ENCODE results near the gene NMNAT2. TPM values are rescaled to one million over a fixed set of nuclear protein-coding genes. Genes with fewer than 3 reads are reported as not detected.

Gene NMNAT2
- total RNA-seq, 5 donors from 2014 or later (not counting 1 experiment from before 2014, with no cell fraction given), result 0.16 TPM; not detected in 4

- no peaks in the 10 kb centered on the region for H3K4me1 ChIP-seq (ENCODE audit: control insufficient read depth in 1 of 2, extremely low read depth in 1 of 2, insufficient read depth in 2 of 2, low read length in 2 of 2)
- Mint-ChIP-seq H3K27me3 (peaks cover 4 to 8% of the 10 kb centered on the region in 2 donors), H3K4me1 (no peaks in the 10 kb centered on the region), H3K36me3 (no peaks in the 10 kb centered on the region), H3K4me3 (no peak overlapping the region), H3K9me3 (no peaks in the 10 kb centered on the region), H3K27ac (no peak overlapping the region)
- WGBS (ENCODE audit: insufficient coverage), result 100% methylated on average over 1 of the region's 2 CpGs
- POLR2A ChIA-PET, result no interaction called here
- no peak overlapping the region for H3K4me3 ChIP-seq (ENCODE audit: control insufficient read depth in 1 of 2, extremely low read depth in 1 of 2, low read length in 1 of 2)
- no peaks in the 10 kb centered on the region for H3K9me3 ChIP-seq
- no peaks in the 10 kb centered on the region for H3K36me3 ChIP-seq (ENCODE audit: control insufficient read depth in 2 of 2, extremely low read depth in 1 of 2, insufficient read depth in 1 of 2, low read length in 1 of 2)
- H3K27ac ChIP-seq (ENCODE audit: low read length), result no peak overlapping the region
- CTCF ChIA-PET, result no interaction called here
- DNase-seq (no peak), ATAC-seq (replicated peaks in 1 of 4) (no peak)
- no peaks in the 10 kb centered on the region for H3K27me3 ChIP-seq (replicated peaks in 1 of 2; ENCODE audit: control insufficient read depth in 2 of 2, extremely low read depth in 1 of 2, insufficient read depth in 2 of 2, low read length in 1 of 2)
These were observed 24.8 kb upstream of the NMNAT2 start for GRCh38 chr1:183443011-183443410.

- Histone ChIP-seq H3K27me3 (replicated peaks in 1 of 2; ENCODE audit: control insufficient read depth in 2 of 2, extremely low read depth in 1 of 2, insufficient read depth in 2 of 2, low read length in 1 of 2) (peaks cover 0 to 4% of the 10 kb centered on the region in 2 experiments), H3K4me1 (ENCODE audit: control insufficient read depth in 1 of 2, extremely low read depth in 1 of 2, insufficient read depth in 2 of 2, low read length in 2 of 2) (no peaks in the 10 kb centered on the region), H3K9me3 (no peaks in the 10 kb centered on the region), H3K27ac (ENCODE audit: low read length) (no peak overlapping the region), H3K36me3 (ENCODE audit: control insufficient read depth in 2 of 2, extremely low read depth in 1 of 2, insufficient read depth in 1 of 2, low read length in 1 of 2) (no peaks in the 10 kb centered on the region), H3K4me3 (ENCODE audit: control insufficient read depth in 1 of 2, extremely low read depth in 1 of 2, low read length in 1 of 2) (no peak overlapping the region)
- Mint-ChIP-seq H3K27ac (no peak overlapping the region), H3K27me3 (peaks cover 14 to 24% of the 10 kb centered on the region in 2 donors), H3K9me3 (no peaks in the 10 kb centered on the region), H3K4me3 (no peak overlapping the region), H3K36me3 (no peaks in the 10 kb centered on the region), H3K4me1 (no peaks in the 10 kb centered on the region)
- POLR2A ChIA-PET, result interaction anchor here in 1 of 2 donors (0.6 kb wide), 1 partner anchor 1138 kb away, joined by 5 read pairs; no protein-coding TSS in a partner anchor
- no peak for ATAC-seq (replicated peaks in 1 of 4)
- DNase-seq, result no peak
- CTCF ChIA-PET, result no interaction called here
- WGBS (ENCODE audit: insufficient coverage), result no CpG with 5 or more reads among the region's 2 CpGs
These were observed 19.9 kb upstream of the NMNAT2 start for GRCh38 chr1:183438060-183438459.

GRCh38 chr1:183435497-183435896 lies 17.3 kb upstream of the NMNAT2 start:
- no peak overlapping the region for H3K27ac ChIP-seq (ENCODE audit: low read length)
- DNase-seq, result no peak
- H3K27me3 ChIP-seq (replicated peaks in 1 of 2; ENCODE audit: control insufficient read depth in 2 of 2, extremely low read depth in 1 of 2, insufficient read depth in 2 of 2, low read length in 1 of 2), result peaks cover 0 to 7% of the 10 kb centered on the region in 2 experiments
- H3K4me3 ChIP-seq (ENCODE audit: control insufficient read depth in 1 of 2, extremely low read depth in 1 of 2, low read length in 1 of 2), result no peak overlapping the region
- H3K27me3 Mint-ChIP-seq, result peaks cover 25 to 30% of the 10 kb centered on the region in 2 donors
- WGBS (ENCODE audit: insufficient coverage), result no CpG with 5 or more reads among the region's 2 CpGs
- ATAC-seq (replicated peaks in 1 of 4), result no peak
- H3K36me3 Mint-ChIP-seq, result no peaks in the 10 kb centered on the region
- no peak overlapping the region for H3K4me3 Mint-ChIP-seq
- H3K36me3 ChIP-seq (ENCODE audit: control insufficient read depth in 2 of 2, extremely low read depth in 1 of 2, insufficient read depth in 1 of 2, low read length in 1 of 2), result no peaks in the 10 kb centered on the region
- no peaks in the 10 kb centered on the region for H3K4me1 Mint-ChIP-seq
- CTCF ChIA-PET, result no interaction called here
- H3K9me3 Mint-ChIP-seq, result no peaks in the 10 kb centered on the region
- H3K27ac Mint-ChIP-seq, result no peak overlapping the region
- H3K9me3 ChIP-seq, result no peaks in the 10 kb centered on the region
- H3K4me1 ChIP-seq (ENCODE audit: control insufficient read depth in 1 of 2, extremely low read depth in 1 of 2, insufficient read depth in 2 of 2, low read length in 2 of 2), result no peaks in the 10 kb centered on the region
- POLR2A ChIA-PET, result no interaction called here

- ChIA-PET POLR2A (no interaction called here), CTCF (interaction anchor here in 1 of 2 donors (0.5 kb wide), 1 partner anchor 114 kb away, joined by 4 read pairs; no protein-coding TSS in a partner anchor)
- DNase-seq, result no peak
- no peak overlapping the region for H3K4me3 Mint-ChIP-seq
- no peaks in the 10 kb centered on the region for H3K4me1 Mint-ChIP-seq
- Histone ChIP-seq H3K27ac (ENCODE audit: low read length) (no peak overlapping the region), H3K4me3 (ENCODE audit: control insufficient read depth in 1 of 2, extremely low read depth in 1 of 2, low read length in 1 of 2) (no peak overlapping the region), H3K36me3 (ENCODE audit: control insufficient read depth in 2 of 2, extremely low read depth in 1 of 2, insufficient read depth in 1 of 2, low read length in 1 of 2) (no peaks in the 10 kb centered on the region), H3K9me3 (no peaks in the 10 kb centered on the region), H3K4me1 (ENCODE audit: control insufficient read depth in 1 of 2, extremely low read depth in 1 of 2, insufficient read depth in 2 of 2, low read length in 2 of 2) (no peaks in the 10 kb centered on the region), H3K27me3 (replicated peaks in 1 of 2; ENCODE audit: control insufficient read depth in 2 of 2, extremely low read depth in 1 of 2, insufficient read depth in 2 of 2, low read length in 1 of 2) (peaks cover 0 to 7% of the 10 kb centered on the region in 2 experiments)
- no CpG with 5 or more reads among the region's 1 CpG for WGBS (ENCODE audit: insufficient coverage)
- no peaks in the 10 kb centered on the region for H3K36me3 Mint-ChIP-seq
- H3K9me3 Mint-ChIP-seq, result no peaks in the 10 kb centered on the region
- no peak overlapping the region for H3K27ac Mint-ChIP-seq
- peaks cover 24 to 39% of the 10 kb centered on the region in 2 donors for H3K27me3 Mint-ChIP-seq
- no peak for ATAC-seq (replicated peaks in 1 of 4)
These were observed 15.5 kb upstream of the NMNAT2 start for GRCh38 chr1:183433703-183434102.

- WGBS (ENCODE audit: insufficient coverage), result 56% methylated on average over 1 of the region's 2 CpGs
- CTCF ChIA-PET, result no interaction called here
- no peak overlapping the region for H3K27ac ChIP-seq (ENCODE audit: low read length)
These were observed 14.3 kb upstream of the NMNAT2 start for GRCh38 chr1:183432548-183432875.

GRCh38 chr1:183431840-183432547 lies 13.8 kb upstream of the NMNAT2 start:
- ChIA-PET POLR2A (no interaction called here), CTCF (no interaction called here)
- no peak overlapping the region for H3K4me3 Mint-ChIP-seq
- peaks cover 19 to 41% of the 10 kb centered on the region in 2 donors for H3K27me3 Mint-ChIP-seq
- ATAC-seq (replicated peaks in 1 of 4), result no peak
- H3K9me3 Mint-ChIP-seq, result no peaks in the 10 kb centered on the region
- Histone ChIP-seq H3K4me1 (ENCODE audit: control insufficient read depth in 1 of 2, extremely low read depth in 1 of 2, insufficient read depth in 2 of 2, low read length in 2 of 2) (no peaks in the 10 kb centered on the region), H3K4me3 (ENCODE audit: control insufficient read depth in 1 of 2, extremely low read depth in 1 of 2, low read length in 1 of 2) (no peak overlapping the region), H3K27ac (ENCODE audit: low read length) (no peak overlapping the region), H3K36me3 (ENCODE audit: control insufficient read depth in 2 of 2, extremely low read depth in 1 of 2, insufficient read depth in 1 of 2, low read length in 1 of 2) (no peaks in the 10 kb centered on the region), H3K27me3 (replicated peaks in 1 of 2; ENCODE audit: control insufficient read depth in 2 of 2, extremely low read depth in 1 of 2, insufficient read depth in 2 of 2, low read length in 1 of 2) (peaks cover 0 to 5% of the 10 kb centered on the region in 2 experiments), H3K9me3 (no peaks in the 10 kb centered on the region)
- no peak for DNase-seq
- 100% methylated on average over 1 of the region's 4 CpGs for WGBS (ENCODE audit: insufficient coverage)
- no peaks in the 10 kb centered on the region for H3K36me3 Mint-ChIP-seq
- no peak overlapping the region for H3K27ac Mint-ChIP-seq
- no peaks in the 10 kb centered on the region for H3K4me1 Mint-ChIP-seq

More at GRCh38 chr1:183432548-183432875, 14.3 kb upstream of the NMNAT2 start:
- DNase-seq, result no peak
- POLR2A ChIA-PET, result no interaction called here
- H3K4me1 ChIP-seq (ENCODE audit: control insufficient read depth in 1 of 2, extremely low read depth in 1 of 2, insufficient read depth in 2 of 2, low read length in 2 of 2), result no peaks in the 10 kb centered on the region
- Mint-ChIP-seq H3K4me3 (no peak overlapping the region), H3K36me3 (no peaks in the 10 kb centered on the region), H3K27me3 (peaks cover 19 to 41% of the 10 kb centered on the region in 2 donors), H3K9me3 (no peaks in the 10 kb centered on the region), H3K27ac (no peak overlapping the region), H3K4me1 (no peaks in the 10 kb centered on the region)
- H3K4me3 ChIP-seq (ENCODE audit: control insufficient read depth in 1 of 2, extremely low read depth in 1 of 2, low read length in 1 of 2), result no peak overlapping the region
- ATAC-seq (replicated peaks in 1 of 4), result no peak
- H3K9me3 ChIP-seq, result no peaks in the 10 kb centered on the region
- H3K36me3 ChIP-seq (ENCODE audit: control insufficient read depth in 2 of 2, extremely low read depth in 1 of 2, insufficient read depth in 1 of 2, low read length in 1 of 2), result no peaks in the 10 kb centered on the region
- H3K27me3 ChIP-seq (replicated peaks in 1 of 2; ENCODE audit: control insufficient read depth in 2 of 2, extremely low read depth in 1 of 2, insufficient read depth in 2 of 2, low read length in 1 of 2), result peaks cover 0 to 5% of the 10 kb centered on the region in 2 experiments

All from T-cell (primary cell).